ENCODE data around the gene ANAPC13.
A peak's percentile ranks its signal among the peaks of the same experiment; 100 is the strongest.

Gene ANAPC13

DNA sequence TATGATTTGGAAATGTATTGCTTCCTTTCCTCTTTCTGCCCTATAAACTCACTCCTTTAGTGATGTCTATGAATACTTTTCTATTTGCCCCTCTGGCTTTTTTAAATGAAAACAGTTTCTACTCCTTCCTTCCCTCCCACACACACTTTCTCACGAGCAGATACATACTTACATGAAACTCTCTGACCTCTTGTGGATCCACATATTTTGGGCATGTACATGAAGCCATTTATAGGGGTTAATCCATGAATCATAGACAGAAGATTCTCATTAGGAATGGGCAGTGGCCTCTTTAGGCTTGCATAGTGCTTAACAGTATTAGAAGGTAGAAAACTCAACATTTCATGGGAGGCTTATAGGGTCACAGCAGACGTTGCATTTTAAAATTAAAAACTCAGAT is 24.8 kb downstream of the ANAPC13 start:
- no peak for DNase-seq
- in situ Hi-C loops (cut with MboI; ENCODE audit: low pct_unique_long_range_greater_than_20kb, low sequenced_read_pairs) = loop anchor here (25.0 kb wide), 1 partner anchor 249 kb away; no protein-coding TSS in a partner anchor

DNA sequence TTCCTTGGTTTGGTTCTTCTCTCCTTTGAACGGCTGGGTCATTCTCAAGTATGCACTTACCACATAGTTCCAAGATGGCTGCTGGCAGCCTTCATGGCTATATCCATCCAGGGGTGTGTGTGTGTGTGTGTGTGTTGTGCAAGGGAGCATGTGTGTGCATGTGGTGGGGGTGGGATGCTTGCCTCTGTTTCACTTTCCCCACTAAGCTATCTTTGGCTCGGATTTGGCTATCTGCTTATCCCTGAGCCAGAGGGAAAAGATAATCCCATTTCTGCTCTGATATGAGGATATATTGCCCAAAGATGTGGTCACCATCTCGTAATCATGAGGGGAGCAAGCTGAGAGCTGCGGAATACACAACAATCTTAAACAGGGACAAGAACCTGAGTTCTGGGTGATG is 26.2 kb downstream of the ANAPC13 start:
- in situ Hi-C loops (cut with MboI; ENCODE audit: low pct_unique_long_range_greater_than_20kb, low sequenced_read_pairs) = loop anchor here (25.0 kb wide), 1 partner anchor 247 kb away; no protein-coding TSS in a partner anchor

DNA sequence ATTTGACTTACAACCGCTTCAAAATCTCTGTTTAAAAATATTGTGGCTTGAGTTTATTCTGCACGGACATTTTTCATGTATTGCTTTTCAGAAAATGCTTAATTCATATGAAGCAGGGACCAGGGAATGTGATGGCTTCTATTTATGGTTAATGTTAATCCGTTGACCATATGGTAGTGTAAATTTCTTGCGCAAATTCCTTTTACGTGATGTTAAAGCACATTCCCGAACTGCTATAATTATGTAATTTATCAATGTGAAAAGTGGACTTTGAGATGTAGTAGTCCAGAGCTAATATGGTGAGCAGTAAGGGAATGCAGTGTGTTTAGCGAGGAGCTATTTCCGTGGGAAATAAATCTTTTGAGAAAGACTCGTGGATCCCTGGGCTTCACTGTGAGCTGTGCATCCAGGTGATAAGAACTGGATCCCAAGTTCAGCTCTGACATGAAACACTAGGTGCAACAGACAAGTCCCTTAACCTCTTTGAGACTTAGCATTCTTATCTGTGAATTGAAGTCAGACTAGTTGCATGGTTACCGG is 27.3 kb downstream of the ANAPC13 start:
- in situ Hi-C loops (cut with MboI; ENCODE audit: low pct_unique_long_range_greater_than_20kb, low sequenced_read_pairs) = loop anchor here (25.0 kb wide), 1 partner anchor 246 kb away; no protein-coding TSS in a partner anchor
- no peak for DNase-seq

More for the DNA sequence above, 26.2 kb downstream of the ANAPC13 start:
- no peak for DNase-seq

DNA sequence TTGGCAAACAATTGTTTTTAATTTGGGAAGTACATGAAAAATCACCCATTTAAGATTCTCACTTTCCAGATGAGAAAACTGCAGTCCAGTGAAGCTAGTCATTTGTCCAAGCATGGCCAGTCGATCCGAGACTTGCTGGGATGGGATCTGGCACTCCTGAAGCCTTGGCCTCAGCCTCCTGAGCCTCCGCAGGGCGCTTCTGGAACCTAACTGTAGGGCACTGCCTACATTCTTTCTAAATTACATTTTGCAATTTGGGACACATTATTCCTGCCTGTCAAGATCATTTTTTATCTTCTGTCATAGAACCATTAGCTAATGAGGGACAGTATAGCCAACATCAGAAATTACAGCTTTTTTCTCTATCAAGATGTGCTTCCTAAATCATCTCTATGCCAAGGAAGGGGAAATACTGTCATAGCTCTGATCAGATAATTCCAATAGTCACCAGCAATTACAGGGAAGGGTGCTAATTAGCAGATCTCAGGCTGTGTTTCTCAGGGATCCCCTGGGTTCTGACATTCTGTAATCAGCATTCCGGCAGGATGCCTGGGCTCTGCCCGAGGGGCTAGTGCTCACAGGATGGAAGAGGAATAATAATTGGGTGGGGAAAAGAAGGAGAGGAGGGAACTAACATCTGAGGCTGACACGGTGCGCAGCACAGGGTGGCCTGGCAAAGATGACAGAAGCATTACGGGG is 28.3 kb downstream of the ANAPC13 start:
- DNase-seq = no peak
- in situ Hi-C loops (cut with MboI; ENCODE audit: low pct_unique_long_range_greater_than_20kb, low sequenced_read_pairs) = loop anchor here (25.0 kb wide), 1 partner anchor 245 kb away; no protein-coding TSS in a partner anchor

DNA sequence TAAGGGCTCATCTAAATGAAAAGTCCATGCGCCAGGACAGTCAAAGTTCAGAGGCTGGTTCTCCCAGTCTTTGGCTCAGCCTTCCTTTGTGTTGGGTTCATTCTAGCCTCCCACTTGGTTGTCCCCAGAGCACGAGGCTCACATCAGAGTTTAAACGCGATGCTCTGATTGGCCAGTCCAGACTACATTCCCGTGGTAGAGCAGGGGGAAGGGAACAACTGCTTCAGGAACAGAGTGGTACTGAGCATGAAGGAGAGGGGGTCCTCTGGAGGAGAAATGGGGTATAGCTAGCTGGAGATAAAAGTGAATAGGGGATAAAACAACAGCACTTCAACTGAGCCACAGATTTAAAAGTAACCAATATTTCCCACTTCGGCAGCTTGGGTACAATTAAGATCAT is 32.2 kb downstream of the ANAPC13 start:
- in situ Hi-C loops (cut with MboI; ENCODE audit: low pct_unique_long_range_greater_than_20kb, low sequenced_read_pairs) = loop anchor here (25.0 kb wide), 1 partner anchor 241 kb away; no protein-coding TSS in a partner anchor
- DNase-seq = no peak

DNA sequence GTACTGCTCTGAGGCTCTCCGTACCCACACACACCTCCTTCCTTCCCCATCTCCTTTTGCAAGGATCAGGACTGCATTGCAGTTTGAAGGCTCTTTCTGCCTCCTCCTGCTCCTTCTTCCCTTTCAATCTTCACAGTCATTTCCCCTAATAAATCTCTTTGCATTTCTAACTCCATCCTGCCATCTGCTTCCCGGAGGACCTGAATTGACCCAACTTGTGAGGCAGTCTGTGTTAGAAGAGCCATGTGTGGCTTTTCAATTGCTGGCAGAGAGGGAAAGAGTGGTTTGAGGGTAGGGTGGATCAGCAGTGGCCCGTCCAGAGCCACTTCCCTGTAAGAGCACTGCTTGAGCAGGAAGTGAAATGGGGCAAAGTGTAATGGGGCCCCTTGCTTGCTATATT is 35.8 kb downstream of the ANAPC13 start:
- peak; percentile 19 for DNase-seq
- in situ Hi-C loops (cut with MboI; ENCODE audit: low pct_unique_long_range_greater_than_20kb, low sequenced_read_pairs) = loop anchor here (25.0 kb wide), 1 partner anchor 238 kb away; no protein-coding TSS in a partner anchor

DNA sequence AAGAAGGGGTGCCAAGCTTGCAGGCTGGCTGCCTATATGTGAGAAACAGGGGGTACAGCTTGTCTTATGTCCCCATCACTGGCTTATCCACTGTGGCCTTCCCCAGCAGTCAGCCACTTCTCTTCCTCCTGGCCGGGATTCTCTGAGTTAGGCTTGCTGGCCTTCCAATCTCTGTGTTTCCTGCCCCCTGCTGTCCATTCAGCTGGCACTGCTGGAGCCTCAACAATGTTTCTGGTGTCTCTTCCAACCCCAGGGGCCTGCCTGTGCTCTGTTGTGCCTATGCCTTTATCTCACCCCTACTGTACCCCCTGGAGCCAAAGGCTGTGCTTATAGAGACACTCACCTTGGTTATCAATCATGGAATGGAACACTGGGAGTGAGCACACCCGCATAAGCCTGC is 36.5 kb downstream of the ANAPC13 start:
- in situ Hi-C loops (cut with MboI; ENCODE audit: low pct_unique_long_range_greater_than_20kb, low sequenced_read_pairs) = no loop called here
- no peak for DNase-seq

DNA sequence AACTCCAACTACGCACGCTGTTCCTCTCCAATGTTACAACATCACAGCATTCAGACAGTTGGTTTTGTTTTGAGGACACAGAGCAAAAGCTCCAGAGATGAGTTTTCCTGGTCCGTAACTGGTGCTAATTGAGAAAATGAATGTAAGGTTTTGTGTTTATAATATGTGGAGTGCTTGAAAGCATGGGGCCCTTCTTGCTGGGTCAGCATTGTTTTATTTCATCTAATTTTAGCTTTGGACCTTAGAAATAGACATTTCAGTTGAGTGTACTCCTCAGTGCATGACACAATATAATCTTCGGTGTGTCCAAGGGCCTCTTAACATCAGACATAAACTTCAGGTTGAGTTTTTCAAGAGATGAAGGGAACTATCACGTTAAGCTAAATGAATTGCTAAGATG is 37.1 kb downstream of the ANAPC13 start:
- in situ Hi-C loops (cut with MboI; ENCODE audit: low pct_unique_long_range_greater_than_20kb, low sequenced_read_pairs) = no loop called here
- no peak for DNase-seq

DNA sequence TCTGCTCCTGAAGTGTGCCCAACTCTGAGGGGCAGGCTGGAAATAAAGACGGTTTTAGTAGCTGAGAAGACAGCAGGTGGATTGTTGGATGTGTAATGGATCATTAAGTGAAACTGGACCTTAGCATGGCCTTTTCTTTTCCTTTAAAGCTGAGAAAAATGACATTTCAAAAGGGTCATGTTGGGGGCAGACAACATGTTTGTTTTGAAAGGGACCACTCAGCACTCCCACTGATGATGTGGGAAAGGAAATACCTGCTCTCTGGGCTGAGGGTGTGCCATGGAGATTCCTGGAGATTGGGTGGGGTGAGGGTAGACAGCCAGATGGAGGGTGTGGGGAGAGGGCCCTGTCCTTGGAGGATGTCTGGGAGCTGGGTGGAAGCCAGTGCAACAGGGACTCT is 38.4 kb downstream of the ANAPC13 start:
- DNase-seq = no peak
- in situ Hi-C loops (cut with MboI; ENCODE audit: low pct_unique_long_range_greater_than_20kb, low sequenced_read_pairs) = no loop called here

DNA sequence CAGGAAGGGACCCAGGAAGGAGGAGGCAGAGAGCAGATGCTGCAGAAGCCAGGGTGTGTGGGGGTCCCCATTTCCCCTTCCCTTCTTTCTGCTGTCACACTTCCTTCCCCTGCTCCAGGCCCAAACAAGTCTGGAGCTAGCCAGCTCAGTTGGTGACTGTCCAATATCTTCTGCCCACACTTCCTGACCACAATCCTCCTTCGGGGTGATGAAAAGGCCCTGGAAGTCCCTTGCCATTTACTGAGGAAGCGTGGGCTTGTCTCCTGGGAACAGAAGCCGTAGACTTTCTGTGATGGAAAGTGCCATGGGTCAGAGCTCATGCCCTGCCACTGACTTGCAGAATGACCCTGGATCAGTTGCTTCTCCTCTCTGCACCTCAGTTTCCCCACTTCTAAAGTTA is 39.0 kb downstream of the ANAPC13 start:
- no peak for DNase-seq
- in situ Hi-C loops (cut with MboI; ENCODE audit: low pct_unique_long_range_greater_than_20kb, low sequenced_read_pairs) = no loop called here

DNA sequence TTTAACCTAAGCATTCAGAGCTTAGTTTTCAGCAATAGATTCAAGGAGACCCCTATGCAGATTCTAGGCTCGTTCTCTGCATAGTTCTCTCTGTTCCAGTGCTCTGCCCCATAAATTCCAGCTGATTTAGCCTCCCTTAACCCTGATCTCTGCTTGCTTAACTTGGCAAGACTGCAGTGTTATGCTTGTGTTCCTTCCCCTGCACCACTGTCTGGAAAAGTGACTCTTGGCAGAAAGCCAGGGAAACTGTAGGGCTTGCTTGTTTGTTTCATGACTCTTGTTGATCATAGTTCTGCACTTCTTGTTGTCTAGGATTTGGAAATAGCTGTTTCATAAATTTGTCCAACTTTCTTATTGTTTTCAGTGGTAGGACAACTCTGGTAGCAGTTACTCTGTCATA is 40.1 kb downstream of the ANAPC13 start:
- DNase-seq = no peak
- in situ Hi-C loops (cut with MboI; ENCODE audit: low pct_unique_long_range_greater_than_20kb, low sequenced_read_pairs) = no loop called here

DNA sequence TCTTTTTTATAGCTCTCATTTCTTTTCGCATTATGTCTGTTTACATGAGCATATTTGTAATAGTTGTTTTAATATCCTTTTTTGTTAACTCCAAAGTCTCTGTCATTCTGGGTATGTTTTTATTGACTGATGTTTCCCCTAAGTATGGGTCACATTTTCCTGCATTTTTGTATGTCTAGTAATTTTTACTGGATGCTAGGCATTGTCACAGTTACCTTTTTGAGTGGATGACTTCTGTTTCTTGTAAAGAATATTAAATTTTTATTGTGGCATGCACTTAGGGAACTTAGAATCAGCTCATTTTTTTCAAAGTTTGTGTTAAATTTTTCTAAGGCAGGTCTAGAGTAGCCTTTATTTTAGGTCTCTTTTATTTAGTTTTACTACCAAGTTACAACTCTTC is 40.7 kb downstream of the ANAPC13 start:
- in situ Hi-C loops (cut with MboI; ENCODE audit: low pct_unique_long_range_greater_than_20kb, low sequenced_read_pairs) = no loop called here
- no peak for DNase-seq

DNA sequence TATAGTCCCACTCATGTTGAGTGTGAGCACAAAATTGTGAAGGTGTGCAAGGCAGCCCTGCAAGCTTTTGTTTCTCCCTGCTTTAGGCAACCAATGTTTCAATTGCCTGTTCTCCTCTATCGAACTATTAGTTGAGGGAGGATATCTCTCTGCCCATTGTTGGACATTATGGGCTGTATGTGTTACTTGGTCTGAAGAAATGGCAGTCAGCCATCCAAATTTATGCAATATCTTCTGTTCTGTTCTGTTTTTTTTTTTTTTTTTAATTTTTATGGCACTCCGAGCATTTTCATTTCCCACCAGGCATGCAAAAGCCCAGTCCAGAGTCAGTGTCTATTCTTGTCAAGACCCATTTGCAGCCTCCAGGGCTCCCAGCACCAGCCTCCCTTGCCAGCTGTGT is 44.0 kb downstream of the ANAPC13 start:
- in situ Hi-C loops (cut with MboI; ENCODE audit: low pct_unique_long_range_greater_than_20kb, low sequenced_read_pairs) = no loop called here
- DNase-seq = no peak

DNA sequence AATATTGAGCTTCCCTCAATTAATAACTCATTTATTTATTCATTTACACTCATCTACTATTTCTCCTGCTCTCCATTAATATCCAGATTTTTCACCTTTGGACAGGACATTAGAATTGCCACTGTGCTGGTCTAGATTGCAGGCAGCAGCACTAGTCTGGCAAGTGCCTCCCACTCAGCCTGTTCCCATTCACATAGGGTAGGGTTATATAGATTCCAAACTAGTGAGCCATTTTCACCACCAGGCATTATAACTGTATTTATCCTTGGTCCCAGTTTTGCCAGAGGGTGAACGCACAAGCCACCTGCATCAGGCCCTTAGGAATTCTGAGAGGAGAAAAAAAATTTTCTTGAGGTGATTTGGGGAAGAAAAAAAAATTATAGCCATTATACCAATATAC is 44.5 kb downstream of the ANAPC13 start:
- in situ Hi-C loops (cut with MboI; ENCODE audit: low pct_unique_long_range_greater_than_20kb, low sequenced_read_pairs) = no loop called here
- no peak for DNase-seq

DNA sequence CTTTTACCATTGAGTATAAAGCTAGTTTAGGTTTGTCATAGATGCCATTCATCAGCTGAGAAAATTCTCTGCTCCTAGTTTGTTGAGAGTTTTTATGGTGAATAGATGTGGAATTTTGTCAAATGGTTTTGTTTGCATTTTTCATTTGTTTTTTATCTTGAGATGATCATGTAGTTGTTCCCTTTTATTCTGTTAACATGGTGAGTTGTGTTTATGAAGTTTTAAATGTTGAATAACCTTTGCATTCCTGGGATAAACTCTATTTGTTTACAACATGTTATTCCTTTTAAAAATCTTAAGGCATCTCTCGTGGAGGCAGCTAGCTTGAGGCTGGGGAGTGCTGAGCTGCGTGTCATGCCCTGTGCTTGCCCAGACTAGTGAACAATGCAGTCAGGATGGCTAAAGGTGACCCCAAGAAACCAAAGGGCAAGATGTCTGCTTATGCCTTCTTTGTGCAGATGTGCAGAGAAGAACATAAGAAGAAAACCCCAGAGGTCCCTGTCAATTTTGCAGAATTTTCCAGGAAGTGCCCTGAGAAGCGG is 48.5 kb downstream of the ANAPC13 start:
- no peak for DNase-seq
- in situ Hi-C loops (cut with MboI; ENCODE audit: low pct_unique_long_range_greater_than_20kb, low sequenced_read_pairs) = no loop called here

DNA sequence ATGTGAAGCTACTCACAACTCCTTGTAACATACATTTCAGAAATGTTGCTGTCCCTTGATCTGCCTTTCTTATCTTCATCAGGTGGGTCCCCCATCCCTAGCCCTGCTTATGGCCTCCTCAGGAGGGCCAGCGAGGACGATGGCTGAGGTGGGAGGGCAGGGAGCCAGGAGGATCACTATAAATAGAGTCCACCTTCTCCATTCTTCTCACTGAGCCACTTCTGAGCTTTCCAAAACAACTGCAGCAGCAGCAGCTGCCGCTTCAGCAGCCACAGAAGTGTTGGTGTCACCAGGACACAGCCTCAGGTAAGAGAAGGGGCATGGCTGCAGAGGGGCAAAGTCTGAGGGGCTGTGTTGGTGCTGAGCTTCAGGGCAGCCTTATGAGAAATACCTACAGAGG is 53.5 kb downstream of the ANAPC13 start:
- in situ Hi-C loops (cut with MboI; ENCODE audit: low pct_unique_long_range_greater_than_20kb, low sequenced_read_pairs) = no loop called here
- no peak for DNase-seq

DNA sequence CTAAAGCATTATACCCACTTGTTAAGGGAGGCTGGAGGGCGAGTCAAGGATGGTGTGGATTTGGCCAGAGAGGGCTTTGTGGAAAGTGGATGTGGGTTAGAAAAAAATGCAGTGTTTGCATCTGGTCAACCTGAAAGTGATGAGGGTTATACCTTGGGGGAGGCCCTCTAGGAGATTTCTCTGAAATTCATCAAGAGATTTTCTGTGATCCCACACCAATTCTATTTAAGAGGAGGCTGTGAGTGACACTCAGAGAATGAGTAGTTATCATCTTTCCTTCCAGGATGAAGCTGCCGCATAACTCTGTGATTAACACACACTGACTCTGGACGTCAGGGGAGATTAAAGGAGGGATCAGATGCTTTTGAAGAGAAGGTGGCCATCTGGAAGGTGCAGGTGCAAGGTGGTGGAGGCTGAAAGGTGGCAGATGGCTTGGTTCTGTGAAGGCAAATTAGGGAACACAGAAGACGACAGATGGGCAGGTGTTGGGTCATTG is 54.8 kb downstream of the ANAPC13 start:
- in situ Hi-C loops (cut with MboI; ENCODE audit: low pct_unique_long_range_greater_than_20kb, low sequenced_read_pairs) = no loop called here
- DNase-seq = no peak

DNA sequence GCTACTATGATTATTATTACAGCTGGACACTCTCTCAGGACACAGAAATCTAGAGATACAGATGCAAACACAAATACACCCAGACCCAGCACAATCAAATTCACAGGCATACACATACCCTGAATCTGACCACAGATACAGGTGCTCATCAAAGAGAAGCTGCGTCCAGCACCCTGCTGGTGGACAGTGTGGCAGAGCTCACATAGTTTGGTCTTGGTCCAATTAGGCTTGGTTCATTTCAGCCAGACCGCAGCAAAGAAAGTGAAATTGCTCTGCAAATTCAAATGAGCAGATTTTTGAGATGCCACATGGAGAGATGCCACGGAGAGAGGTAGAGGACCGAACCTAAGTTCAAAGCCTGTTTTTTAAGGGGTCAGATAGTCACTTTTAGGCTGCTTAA is 55.6 kb downstream of the ANAPC13 start:
- in situ Hi-C loops (cut with MboI; ENCODE audit: low pct_unique_long_range_greater_than_20kb, low sequenced_read_pairs) = no loop called here
- no peak for DNase-seq

DNA sequence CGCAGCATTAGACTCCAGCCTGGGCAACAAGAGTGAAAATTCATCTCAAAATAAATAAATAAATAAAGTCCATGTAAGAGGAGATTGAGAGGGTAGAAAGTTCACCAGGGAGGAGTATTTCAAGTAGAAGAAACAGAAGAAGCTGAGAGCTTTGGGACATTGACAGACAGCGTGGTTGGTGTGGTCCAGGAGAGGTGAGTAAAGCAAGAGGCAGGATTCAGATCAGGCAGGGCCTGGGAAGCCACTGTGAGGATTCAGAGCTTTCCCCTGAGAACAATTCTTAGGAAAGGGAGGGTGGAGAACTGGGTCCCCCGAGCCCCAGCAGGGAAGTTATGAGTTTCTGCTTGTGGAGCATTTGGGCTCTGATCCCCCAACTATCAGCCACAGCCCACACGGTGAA is 57.4 kb downstream of the ANAPC13 start:
- in situ Hi-C loops (cut with MboI; ENCODE audit: low pct_unique_long_range_greater_than_20kb, low sequenced_read_pairs) = no loop called here
- DNase-seq = no peak
